Neuron (in vitro differentiated cells): Measurements from ENCODE around the gene CLEC3B.
"Not testable (repeated sequence)": the region's sequence is repeated elsewhere in the genome, so short reads cannot be mapped to it uniquely, and the experiment has no call there.

Experiments used
- H2AFZ ChIP-seq: one replicate; pipeline ENCODE4 v1.6.1; 2013; ENCODE audit warnings: low read depth, mild to moderate bottlenecking, inconsistent platforms, low read length, moderate library complexity
- H3K27me3 ChIP-seq: one replicate; pipeline ENCODE4 v1.6.1; 2013; ENCODE audit warnings: low read length; ENCODE audit not compliant: insufficient read depth
- H3K36me3 ChIP-seq: one replicate; pipeline ENCODE4 v1.6.1; 2013; ENCODE audit warnings: low read length; ENCODE audit not compliant: insufficient read depth
- H3K4me1 ChIP-seq: one replicate; pipeline ENCODE4 v1.6.1; 2013; ENCODE audit warnings: low read length; ENCODE audit not compliant: insufficient read depth
- H3K4me3 ChIP-seq: 2 replicates; pipeline ENCODE4 v1.5.1; 2013; ENCODE audit warnings: mild to moderate bottlenecking, low read length, moderate library complexity
- H3K9me3 ChIP-seq: one replicate; pipeline ENCODE4 v1.6.1; 2013; ENCODE audit warnings: low read length

The CLEC3B gene, protein sequence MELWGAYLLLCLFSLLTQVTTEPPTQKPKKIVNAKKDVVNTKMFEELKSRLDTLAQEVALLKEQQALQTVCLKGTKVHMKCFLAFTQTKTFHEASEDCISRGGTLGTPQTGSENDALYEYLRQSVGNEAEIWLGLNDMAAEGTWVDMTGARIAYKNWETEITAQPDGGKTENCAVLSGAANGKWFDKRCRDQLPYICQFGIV

DNA sequence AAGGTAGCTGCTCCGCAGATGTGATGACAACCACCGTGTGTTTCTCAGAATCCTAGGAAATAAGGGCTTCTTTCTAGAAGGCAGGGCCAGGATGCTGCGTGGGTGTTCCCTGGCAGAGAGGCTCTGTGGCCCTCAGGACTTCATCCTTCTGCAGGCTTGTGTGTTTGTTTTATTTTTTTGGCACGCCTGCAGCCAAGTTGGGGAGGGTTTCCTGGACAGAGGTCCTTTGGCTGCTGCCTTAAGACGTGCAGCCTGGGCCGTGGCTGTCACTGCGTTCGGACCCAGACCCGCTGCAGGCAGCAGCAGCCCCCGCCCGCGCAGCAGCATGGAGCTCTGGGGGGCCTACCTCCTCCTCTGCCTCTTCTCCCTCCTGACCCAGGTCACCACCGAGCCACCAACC is at the start of gene CLEC3B:
CLEC3B (plus strand) TSS at position 266 of the 400 bp plus-strand sequence; CDS start at position 326, 60 bp downstream.
- Histone ChIP-seq H3K4me3 (no peak within 1 kb of the TSS), H3K27me3 (no peaks in the 10 kb centered on the region), H3K4me1 (peaks cover 15% of the 10 kb centered on the region)

GRCh38 chr3:44981220-44981619 is 44.9 kb upstream of the CLEC3B start:
- no peak overlapping the region for H3K4me3 ChIP-seq
- H3K36me3 ChIP-seq, result peaks cover 2% of the 10 kb centered on the region
- H2AFZ ChIP-seq, result no peak overlapping the region
- H3K4me1 ChIP-seq, result peaks cover 9% of the 10 kb centered on the region
- no peaks in the 10 kb centered on the region for H3K9me3 ChIP-seq
- H3K27me3 ChIP-seq, result no peaks in the 10 kb centered on the region

More for the DNA sequence above, at the start of gene CLEC3B:
- no peak within 1 kb of the TSS for H2AFZ ChIP-seq
- H3K36me3 ChIP-seq, result no peaks in the 10 kb centered on the region
- H3K9me3 ChIP-seq, result no peaks in the 10 kb centered on the region

DNA sequence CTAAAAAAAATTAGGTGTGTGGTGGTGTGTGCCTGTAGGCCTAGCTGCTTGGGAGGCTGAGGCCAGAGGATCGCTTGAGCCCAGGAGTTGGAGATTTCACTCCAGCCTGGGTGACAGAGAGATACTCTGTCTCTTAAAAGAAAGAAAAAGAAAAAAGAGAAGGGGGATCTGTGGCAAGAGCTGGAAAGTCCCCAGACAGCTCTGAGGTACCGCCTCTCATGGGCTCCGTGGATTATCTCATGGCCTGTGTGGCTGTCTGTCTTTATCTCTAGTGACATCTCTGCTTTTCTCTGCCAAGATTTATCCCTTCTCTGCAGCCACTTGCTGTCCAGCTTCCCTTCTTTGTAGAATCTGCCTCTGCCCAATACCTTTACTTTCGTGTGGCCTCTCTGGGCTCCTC is 44.4 kb upstream of the CLEC3B start:
- Histone ChIP-seq H3K27me3 (no peaks in the 10 kb centered on the region), H3K4me1 (peaks cover 9% of the 10 kb centered on the region), H3K9me3 (peaks cover 2% of the 10 kb centered on the region), H3K4me3 (no peak overlapping the region), H3K36me3 (peaks cover 2% of the 10 kb centered on the region), H2AFZ (no peak overlapping the region)

DNA sequence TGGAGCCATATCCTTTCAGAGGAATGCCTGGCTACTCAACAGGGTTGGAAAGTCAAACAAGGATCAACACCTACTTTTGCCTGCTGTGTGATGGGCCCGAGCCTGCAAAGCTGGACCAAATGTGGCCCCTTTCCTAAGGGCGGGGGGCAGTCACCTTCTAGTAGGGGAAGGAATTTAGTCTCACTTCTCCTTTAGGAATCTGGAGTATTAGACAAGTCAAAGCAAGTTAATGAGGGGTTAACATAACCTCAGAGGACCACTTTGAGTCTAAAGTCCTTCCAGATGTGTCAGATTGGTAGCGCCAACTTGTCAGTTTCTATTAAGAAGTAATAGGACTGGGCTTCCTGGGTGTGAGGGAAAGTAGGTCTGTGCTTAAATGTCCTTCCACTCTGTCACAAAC is 43.3 kb upstream of the CLEC3B start:
- no peak overlapping the region for H3K4me3 ChIP-seq
- H3K27me3 ChIP-seq, result no peaks in the 10 kb centered on the region
- H3K36me3 ChIP-seq, result peaks cover 2% of the 10 kb centered on the region
- peaks cover 2% of the 10 kb centered on the region for H3K4me1 ChIP-seq
- H2AFZ ChIP-seq, result no peak overlapping the region
- H3K9me3 ChIP-seq, result peaks cover 2% of the 10 kb centered on the region

DNA sequence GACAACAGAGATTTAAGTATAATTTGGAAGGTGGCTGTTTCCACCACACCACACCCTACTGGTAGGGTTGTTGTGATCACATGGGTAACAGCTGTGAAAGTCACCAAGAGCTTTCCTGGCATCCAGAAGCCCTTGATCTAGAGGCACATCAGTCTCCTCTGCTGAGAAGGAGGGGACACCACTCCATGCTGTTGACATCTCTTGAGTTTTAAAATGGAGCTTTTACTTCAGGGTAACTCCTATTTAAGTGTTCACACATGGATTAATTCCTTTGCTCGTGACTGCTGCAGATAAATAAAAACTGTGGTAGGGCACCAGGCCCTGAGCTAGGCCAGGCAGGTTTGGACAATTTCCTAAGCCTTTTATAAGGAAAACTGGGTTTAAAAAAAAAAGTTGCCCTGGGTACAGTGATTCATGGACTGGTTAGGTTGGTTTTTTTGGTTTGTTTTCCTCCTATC is 42.6 kb upstream of the CLEC3B start:
- Histone ChIP-seq H3K36me3 (peaks cover 2% of the 10 kb centered on the region), H2AFZ (no peak overlapping the region), H3K9me3 (peaks cover 2% of the 10 kb centered on the region), H3K27me3 (no peaks in the 10 kb centered on the region), H3K4me1 (no peaks in the 10 kb centered on the region), H3K4me3 (no peak overlapping the region)

DNA sequence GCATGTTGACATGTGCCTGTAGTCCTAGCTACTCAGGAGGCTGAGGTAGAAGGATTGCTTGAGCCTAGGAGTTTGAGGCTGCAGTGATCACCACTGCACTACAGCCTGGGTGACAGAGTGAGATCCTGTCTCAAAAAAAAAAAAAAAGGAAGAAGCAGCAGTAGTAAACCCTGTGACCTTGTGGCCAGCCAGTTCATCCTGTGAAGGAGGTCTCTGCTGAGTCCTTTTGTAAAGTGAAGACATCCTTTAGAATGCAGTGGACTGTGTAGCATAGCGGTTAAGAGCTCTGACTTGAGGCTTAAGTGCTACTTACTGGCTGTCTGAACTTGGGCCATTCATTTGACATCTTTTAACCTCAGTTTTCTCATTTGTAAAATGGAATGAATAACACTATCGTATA is 41.8 kb upstream of the CLEC3B start:
- no peaks in the 10 kb centered on the region for H3K4me1 ChIP-seq
- H3K9me3 ChIP-seq, result peaks cover 2% of the 10 kb centered on the region
- no peak overlapping the region for H2AFZ ChIP-seq
- H3K27me3 ChIP-seq, result no peaks in the 10 kb centered on the region
- H3K4me3 ChIP-seq, result no peak overlapping the region
- peaks cover 7% of the 10 kb centered on the region for H3K36me3 ChIP-seq

DNA sequence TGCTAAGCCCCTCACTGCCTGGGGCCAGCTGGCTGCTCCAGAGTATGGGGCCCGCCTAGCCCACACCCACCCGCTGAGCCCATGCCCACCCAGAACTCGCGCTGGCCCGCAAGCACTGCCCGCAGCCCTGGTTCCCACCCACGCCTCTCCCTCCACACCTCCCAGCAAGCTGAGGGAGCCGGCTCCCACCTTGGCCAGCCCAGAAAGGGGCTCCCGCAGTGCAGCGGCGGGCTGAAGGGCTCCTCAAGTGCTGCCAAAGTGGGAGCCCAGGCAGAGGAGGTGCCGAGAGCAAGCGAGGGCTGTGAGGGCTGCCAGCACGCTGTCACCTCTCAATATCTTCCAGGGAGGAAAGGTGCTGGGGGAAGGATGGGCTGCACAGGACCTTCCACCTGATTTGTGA is 39.8 kb upstream of the CLEC3B start:
- H3K4me3 ChIP-seq, H3K4me1 ChIP-seq, H3K27me3 ChIP-seq, H3K9me3 ChIP-seq, H2AFZ ChIP-seq: not testable (repeated sequence)
- peaks cover 26% of the 10 kb centered on the region for H3K36me3 ChIP-seq

- H3K27me3 ChIP-seq, result no peaks in the 10 kb centered on the region
- H3K36me3 ChIP-seq, result peaks cover 34% of the 10 kb centered on the region
- peaks cover 2% of the 10 kb centered on the region for H3K9me3 ChIP-seq
Observed at GRCh38 chr3:44987332-44987731, 38.8 kb upstream of the CLEC3B start.

DNA sequence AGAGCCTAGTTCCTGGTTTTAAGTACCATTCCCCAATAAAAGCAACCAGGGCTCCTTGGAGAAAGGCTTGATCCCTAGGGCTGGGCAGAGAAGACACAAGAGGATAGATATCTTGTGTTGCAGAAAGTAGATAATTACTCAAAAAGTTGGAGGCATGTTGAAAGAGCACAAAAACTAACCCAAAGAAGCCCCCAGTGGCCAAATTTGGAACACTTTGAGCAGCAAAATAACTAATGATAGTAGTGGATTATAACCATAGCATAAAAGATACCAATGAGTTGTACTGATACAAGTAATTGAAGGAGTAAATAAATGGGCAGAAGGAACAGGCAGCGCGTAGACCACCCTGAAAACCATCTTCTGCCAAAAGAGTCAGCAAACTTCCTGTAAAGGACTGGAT is 38.0 kb upstream of the CLEC3B start:
- H2AFZ ChIP-seq, result no peak overlapping the region
- H3K36me3 ChIP-seq, result peaks cover 39% of the 10 kb centered on the region
- H3K27me3 ChIP-seq, result no peaks in the 10 kb centered on the region
- H3K9me3 ChIP-seq, result peaks cover 2% of the 10 kb centered on the region
- no peak overlapping the region for H3K4me3 ChIP-seq
- H3K4me1 ChIP-seq, result no peaks in the 10 kb centered on the region

More at GRCh38 chr3:44987332-44987731, 38.8 kb upstream of the CLEC3B start:
- no peak overlapping the region for H2AFZ ChIP-seq
- H3K4me3 ChIP-seq, result no peak overlapping the region
- no peaks in the 10 kb centered on the region for H3K4me1 ChIP-seq

DNA sequence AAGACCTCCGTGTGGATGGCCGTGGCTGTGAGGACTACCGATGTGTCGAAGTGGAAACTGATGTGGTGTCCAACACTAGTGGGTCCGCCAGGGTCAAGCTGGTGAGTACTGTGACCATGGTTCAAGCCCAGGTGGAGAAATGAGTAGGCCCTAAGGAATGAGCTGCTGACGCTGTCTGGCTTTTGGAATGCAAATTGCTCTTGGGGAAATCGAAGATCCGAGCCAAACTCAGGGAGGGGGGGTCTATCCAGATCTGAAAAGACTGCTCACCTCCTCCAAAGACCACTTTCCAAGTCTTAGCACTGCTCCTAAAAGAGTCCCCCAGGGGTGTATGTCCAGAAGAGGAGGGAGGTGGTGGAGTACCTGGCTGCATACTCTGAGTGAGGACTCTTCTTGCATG is 37.0 kb upstream of the CLEC3B start:
- Histone ChIP-seq H3K4me3 (no peak overlapping the region), H3K36me3 (peaks cover 39% of the 10 kb centered on the region), H3K27me3 (no peaks in the 10 kb centered on the region), H3K4me1 (no peaks in the 10 kb centered on the region), H3K9me3 (peaks cover 2% of the 10 kb centered on the region), H2AFZ (no peak overlapping the region)

DNA sequence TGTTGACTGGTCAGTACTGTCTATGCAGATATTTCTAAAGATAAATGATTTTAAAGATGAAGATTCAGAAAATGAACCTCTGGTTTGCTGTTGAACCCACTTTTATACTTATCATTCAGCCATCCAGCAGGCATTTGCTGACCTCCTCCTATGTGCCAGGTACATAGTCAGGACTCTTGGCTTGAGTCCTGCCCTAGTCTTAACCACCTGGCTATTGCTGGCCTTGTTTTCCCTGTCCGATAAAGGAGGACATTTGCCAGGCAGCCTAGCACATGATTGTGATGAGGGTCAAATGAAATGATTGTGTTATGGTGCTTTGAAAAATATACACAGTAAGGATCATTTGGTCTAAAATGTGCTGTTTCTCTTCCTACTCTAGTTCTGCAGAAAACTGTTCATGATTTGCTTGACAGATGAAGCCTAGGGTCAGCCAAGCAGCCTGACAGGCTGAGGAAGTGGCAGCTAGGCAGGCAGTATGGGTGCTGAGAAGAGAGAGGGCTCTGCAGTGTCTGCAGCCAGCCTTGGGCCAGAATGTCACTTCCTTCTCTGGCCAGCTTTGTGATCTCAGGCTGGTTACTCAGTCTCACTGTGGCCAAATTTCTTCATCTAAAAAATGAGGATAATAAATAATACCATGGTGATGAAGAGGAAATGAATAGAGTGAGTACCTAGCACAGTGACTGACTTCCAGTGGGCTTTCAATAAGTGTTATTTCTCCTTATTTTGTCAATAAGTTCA is 36.3 kb upstream of the CLEC3B start:
- H3K4me3 ChIP-seq, result no peak overlapping the region
- H3K4me1 ChIP-seq, result no peaks in the 10 kb centered on the region
- peaks cover 2% of the 10 kb centered on the region for H3K9me3 ChIP-seq
- no peaks in the 10 kb centered on the region for H3K27me3 ChIP-seq
- no peak overlapping the region for H2AFZ ChIP-seq
- peaks cover 41% of the 10 kb centered on the region for H3K36me3 ChIP-seq

- no peaks in the 10 kb centered on the region for H3K4me1 ChIP-seq
- peaks cover 2% of the 10 kb centered on the region for H3K9me3 ChIP-seq
- H3K4me3 ChIP-seq, result no peak overlapping the region
Observed at GRCh38 chr3:44991326-44991725, 34.8 kb upstream of the CLEC3B start.

DNA sequence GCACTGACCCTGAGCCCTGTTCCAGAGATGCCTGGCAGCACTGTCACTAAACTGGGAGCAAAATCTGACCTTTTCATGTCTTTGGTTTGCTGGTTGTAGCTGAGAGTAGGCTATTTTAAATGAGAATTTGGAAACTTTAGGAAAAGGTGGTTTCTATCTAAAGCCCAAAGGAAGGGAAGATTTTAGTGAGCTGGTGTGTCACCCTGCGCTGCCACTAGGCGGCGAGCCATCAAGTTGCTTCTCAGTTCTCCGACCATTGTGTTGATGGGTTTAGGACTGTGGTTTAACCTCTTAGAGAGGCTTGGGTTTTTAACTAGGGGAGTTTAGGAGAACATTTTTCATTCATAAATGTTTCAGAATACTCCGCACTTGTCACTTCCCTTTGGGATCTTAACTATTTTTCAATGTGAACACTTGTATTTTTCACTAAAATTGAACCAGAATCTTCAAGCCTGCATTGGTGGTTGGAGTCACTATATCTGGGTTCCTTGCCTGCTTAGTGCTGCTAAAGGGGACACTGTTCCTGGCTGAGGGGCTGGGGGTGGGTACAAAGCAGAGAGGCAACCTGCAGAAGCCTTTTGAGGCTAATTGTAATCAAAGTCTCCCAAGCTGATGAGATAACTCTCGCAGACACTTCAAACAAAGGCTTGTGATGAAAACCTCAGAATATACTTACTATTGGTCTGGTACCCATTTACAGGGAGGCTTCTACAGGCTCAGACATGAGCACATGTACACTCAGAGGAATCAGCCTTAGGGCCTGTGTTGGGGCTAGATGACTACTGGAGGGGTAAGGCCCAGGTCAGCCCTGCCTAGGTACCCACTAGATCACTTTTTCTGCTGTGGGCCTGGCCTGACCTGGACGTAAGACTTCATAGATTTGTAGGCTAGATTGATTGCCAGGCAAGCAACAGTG is 33.3 kb upstream of the CLEC3B start:
- peaks cover 58% of the 10 kb centered on the region for H3K36me3 ChIP-seq
- H2AFZ ChIP-seq, result no peak overlapping the region
- no peaks in the 10 kb centered on the region for H3K4me1 ChIP-seq
- no peak overlapping the region for H3K4me3 ChIP-seq
- no peaks in the 10 kb centered on the region for H3K9me3 ChIP-seq
- no peaks in the 10 kb centered on the region for H3K27me3 ChIP-seq

More at GRCh38 chr3:44991326-44991725, 34.8 kb upstream of the CLEC3B start:
- no peak overlapping the region for H2AFZ ChIP-seq
- H3K27me3 ChIP-seq, result no peaks in the 10 kb centered on the region
- peaks cover 46% of the 10 kb centered on the region for H3K36me3 ChIP-seq
